HG03354 (cell line): ENCODE measurements around the gene TMPRSS4.

Experiments used
- ATAC-seq: cut with Tn5 transposase; IDR thresholded peaks from one replicate; pipeline ENCODE4 v1.9.1; 2021; ENCODE audit warnings: mild to moderate bottlenecking; ENCODE audit not compliant: unreplicated experiment, poor library complexity, severe bottlenecking

Gene TMPRSS4

GRCh38 chr11:118098996-118099837, 22.3 kb downstream of the TMPRSS4 start:
- ATAC-seq, result no peak

GRCh38 chr11:118099838-118100556, 23.1 kb downstream of the TMPRSS4 start:
- no peak for ATAC-seq

- no peak for ATAC-seq
Observed at GRCh38 chr11:118100691-118101232, 23.9 kb downstream of the TMPRSS4 start.

GRCh38 chr11:118102721-118103261, 25.9 kb downstream of the TMPRSS4 start:
- no peak for ATAC-seq

- no peak for ATAC-seq
Observed at GRCh38 chr11:118104491-118104890, 27.6 kb downstream of the TMPRSS4 start.

- ATAC-seq, result no peak
Observed at GRCh38 chr11:118105657-118106305, 28.9 kb downstream of the TMPRSS4 start.

- ATAC-seq, result no peak
Observed at GRCh38 chr11:118106789-118107335, 30.0 kb downstream of the TMPRSS4 start.

- ATAC-seq, result no peak
Observed at GRCh38 chr11:118108513-118108912, 31.6 kb downstream of the TMPRSS4 start.

- no peak for ATAC-seq
Observed at GRCh38 chr11:118109231-118109630, 32.4 kb downstream of the TMPRSS4 start.

- no peak for ATAC-seq
Observed at GRCh38 chr11:118111019-118111743, 34.3 kb downstream of the TMPRSS4 start.

- no peak for ATAC-seq
Observed at GRCh38 chr11:118111744-118112035, 34.8 kb downstream of the TMPRSS4 start.

GRCh38 chr11:118112711-118113430, 36.0 kb downstream of the TMPRSS4 start:
- no peak for ATAC-seq

- no peak for ATAC-seq
Observed at GRCh38 chr11:118114266-118114665, 37.4 kb downstream of the TMPRSS4 start.

- no peak for ATAC-seq
Observed at GRCh38 chr11:118115048-118115447, 38.2 kb downstream of the TMPRSS4 start.

GRCh38 chr11:118117790-118118601, 41.1 kb downstream of the TMPRSS4 start:
- no peak for ATAC-seq

- no peak for ATAC-seq
Observed at GRCh38 chr11:118120793-118121192, 43.9 kb downstream of the TMPRSS4 start.

- ATAC-seq, result no peak
Observed at GRCh38 chr11:118124929-118125535, 48.2 kb downstream of the TMPRSS4 start.
